NCI-H1105 treated with DMSO at 0.1 percent for 48 hours (cell line): ENCODE results near the gene LRFN2.

ENCODE experiments used
- DNase-seq: peaks from one replicate; lab custom pipeline; 2025; lab: John Stamatoyannopoulos, UW

LRFN2 gene

DNA sequence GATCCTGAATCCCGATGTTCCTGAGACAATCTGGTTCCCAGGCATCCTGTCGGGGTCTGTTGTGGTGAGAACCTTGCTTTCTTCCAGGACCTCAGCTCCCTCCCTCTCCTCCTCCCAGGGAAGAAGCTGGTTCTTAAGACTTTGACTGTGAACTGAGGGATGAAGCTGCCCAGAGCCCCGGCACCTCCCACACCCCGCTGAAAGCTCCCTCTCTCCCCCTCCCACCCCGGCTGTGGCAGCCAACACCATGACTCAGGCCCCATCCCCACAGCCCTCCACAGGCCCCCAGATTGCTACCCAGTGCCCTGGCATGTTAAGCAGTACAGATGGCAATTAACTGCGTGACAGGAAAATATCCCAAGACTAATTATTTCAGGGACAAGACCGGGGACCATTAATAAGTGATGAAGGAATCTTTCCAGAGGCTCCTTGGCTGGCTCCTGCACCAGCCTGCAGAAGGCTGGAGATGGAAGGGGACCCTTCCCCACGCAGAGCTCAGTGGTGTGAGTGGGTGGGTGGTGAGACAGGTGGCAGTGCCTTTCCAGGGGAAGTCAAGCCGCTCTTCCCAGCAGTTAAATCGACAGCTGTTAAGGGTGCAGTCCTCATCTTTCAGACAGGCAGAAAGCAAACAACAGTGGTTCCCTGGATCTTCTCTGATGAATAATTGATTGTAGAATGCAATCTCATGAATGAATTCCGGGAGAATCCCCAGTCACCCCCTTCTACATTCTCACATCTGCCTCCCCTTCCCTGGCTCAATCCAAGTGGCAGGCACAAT is 237.9 kb downstream of the LRFN2 start:
- no peak for DNase-seq

GRCh38 chr6:40348591-40348990 is 238.6 kb downstream of the LRFN2 start:
- DNase-seq = no peak

GRCh38 chr6:40347571-40348011 is 239.6 kb downstream of the LRFN2 start:
- DNase-seq = no peak

DNA sequence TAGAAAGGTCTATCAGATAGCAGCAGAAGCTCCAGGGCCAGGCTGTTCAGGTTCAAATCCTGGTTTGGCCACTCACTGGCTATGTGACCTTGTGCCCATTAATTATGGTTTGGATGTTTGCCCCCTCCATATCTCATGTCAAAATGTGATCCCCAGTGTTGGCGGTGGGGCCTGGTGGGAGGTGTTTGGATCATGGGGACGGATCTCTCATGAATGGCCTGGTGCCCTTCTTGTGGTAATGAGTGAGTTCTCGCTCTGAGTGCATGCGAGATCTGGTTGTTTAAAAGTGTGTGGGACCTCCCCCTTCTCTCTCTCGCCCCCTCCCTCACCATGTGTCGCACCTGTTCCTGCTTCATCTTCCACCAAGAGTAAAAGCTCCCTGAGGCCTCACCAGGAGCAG is 240.9 kb downstream of the LRFN2 start:
- DNase-seq = no peak

- no peak for DNase-seq
These were observed 242.5 kb downstream of the LRFN2 start for GRCh38 chr6:40344566-40345167.

- no peak for DNase-seq
These were observed 243.1 kb downstream of the LRFN2 start for GRCh38 chr6:40343877-40344565.

- DNase-seq = no peak
These were observed 243.8 kb downstream of the LRFN2 start for GRCh38 chr6:40343318-40343876.

DNA sequence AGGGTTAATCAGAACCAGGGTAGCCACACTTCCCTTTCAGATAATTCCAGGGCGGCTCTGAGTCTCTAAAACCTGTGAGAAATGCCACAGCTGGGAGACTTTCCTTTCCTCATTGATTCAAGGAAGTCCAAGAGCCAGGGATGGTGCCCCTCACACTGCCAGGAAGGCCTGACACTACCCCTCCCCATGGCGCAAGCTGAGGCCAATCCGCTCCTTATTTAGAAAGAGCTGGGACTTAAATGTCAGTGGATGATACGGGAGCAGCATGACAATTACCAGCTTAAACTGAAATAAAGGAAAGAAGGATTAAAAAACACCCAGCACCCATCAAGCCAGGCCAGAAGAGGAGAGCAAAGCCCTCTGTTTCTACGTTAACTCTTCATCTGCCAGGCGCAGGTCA is 244.4 kb downstream of the LRFN2 start:
- DNase-seq = no peak

- DNase-seq = no peak
These were observed 245.4 kb downstream of the LRFN2 start for GRCh38 chr6:40341726-40342125.
